ENCODE data around the gene APOBEC3B. TPM values are rescaled to one million over a fixed set of nuclear protein-coding genes. Genes with fewer than 3 reads are reported as not detected.
"Not testable (repeated sequence)": the region's sequence is repeated elsewhere in the genome, so short reads cannot be mapped to it uniquely, and the experiment has no call there.

The APOBEC3B gene
- total RNA-seq, 1 experiment from 2014 or later = 11.3 TPM

DNA sequence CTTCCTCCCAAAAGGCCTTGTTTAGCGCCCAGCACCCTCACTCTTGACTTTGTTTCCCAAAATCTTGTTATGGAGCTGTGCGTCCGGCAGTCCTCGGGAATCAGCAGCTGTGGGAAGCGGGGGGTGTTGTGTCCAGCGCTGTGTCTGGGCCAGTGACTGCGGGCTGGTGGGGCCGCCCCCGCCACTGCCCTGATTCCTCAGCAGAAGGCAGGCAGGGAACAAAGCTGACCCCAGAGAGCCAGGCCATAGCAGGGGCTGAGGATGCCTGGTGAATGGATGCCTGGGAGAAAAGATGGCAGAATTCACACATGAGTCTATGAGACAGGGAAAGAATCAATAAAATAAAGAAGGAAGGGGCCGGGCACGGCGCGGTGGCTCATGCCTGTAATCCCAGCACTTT is 34.4 kb downstream of the APOBEC3B start:
- Histone ChIP-seq H3K27me3 (ENCODE audit: low read length) (no peaks in the 10 kb centered on the region), H3K4me3 (ENCODE audit: low read length) (peak overlapping the region; percentile 35; the same call in 1 of the 2 replicates), H3F3A (ENCODE audit: low read length, unreplicated experiment) (no peaks in the 10 kb centered on the region), H3K9me3 (ENCODE audit: low read length) (no peaks in the 10 kb centered on the region), H3K36me3 (ENCODE audit: low read depth, low read length) (0 out of 2 replicates have a peak, but pooled peaks cover 5% of the 10 kb centered on the region), H3K9ac (ENCODE audit: low read length) (no peak overlapping the region), H4K20me1 (ENCODE audit: low read length) (no peaks in the 10 kb centered on the region), H3K27ac (ENCODE audit: low read length) (no peak overlapping the region), H3K79me2 (ENCODE audit: low read length) (peaks cover 32% of the 10 kb centered on the region), H3K4me2 (ENCODE audit: low read length) (peak overlapping the region; percentile 60), H2AFZ (ENCODE audit: low read length) (no peak overlapping the region), H3K4me1 (ENCODE audit: insufficient read depth, low read length) (peaks cover 7% of the 10 kb centered on the region; the same call in 1 of the 2 replicates), H3K9me2 (replicated peaks; ENCODE audit: low read length) (no peaks in the 10 kb centered on the region)
- ATAC-seq = no peak
- no peak for TF ChIP-seq EZH2phosphoT487 (IDR thresholded peaks at IDR 0.05; ENCODE audit: borderline replicate concordance, low read length)
- no peak for TF ChIP-seq EZH2 (IDR thresholded peaks at IDR 0.05; ENCODE audit: low read length, unreplicated experiment)
- TF ChIP-seq CTCF (conservative IDR thresholded peaks at IDR 0.05; ENCODE audit: low read depth, low read length) = no peak
- intact Hi-C loops (cut with micrococcal nuclease) = no loop called here
- CTCF ChIA-PET = no interaction called here
- BruUV-seq (replicated peaks) = no TSS peak
- POLR2A ChIA-PET (ENCODE audit: unreplicated experiment) = no interaction called here
- DNase-seq = no peak

GRCh38 chr22:39017596-39018365 is 35.6 kb downstream of the APOBEC3B start:
- Histone ChIP-seq H3K4me3 (ENCODE audit: low read length) (0 out of 2 replicates have a peak overlapping the region, but pooled peaks have one; percentile 12), H4K20me1 (ENCODE audit: low read length) (no peaks in the 10 kb centered on the region), H3K9me2 (replicated peaks; ENCODE audit: low read length) (no peaks in the 10 kb centered on the region), H2AFZ (ENCODE audit: low read length) (no peak overlapping the region), H3K27ac (ENCODE audit: low read length) (no peak overlapping the region), H3K9ac (ENCODE audit: low read length) (no peak overlapping the region), H3K4me2 (ENCODE audit: low read length) (peak overlapping the region; percentile 34; the same call in 1 of the 2 replicates), H3K9me3 (ENCODE audit: low read length) (no peaks in the 10 kb centered on the region), H3K27me3 (ENCODE audit: low read length) (no peaks in the 10 kb centered on the region), H3K4me1 (ENCODE audit: insufficient read depth, low read length) (peaks cover 7% of the 10 kb centered on the region; the same call in 1 of the 2 replicates), H3K79me2 (ENCODE audit: low read length) (peaks cover 32% of the 10 kb centered on the region), H3F3A (ENCODE audit: low read length, unreplicated experiment) (no peaks in the 10 kb centered on the region), H3K36me3 (ENCODE audit: low read depth, low read length) (0 out of 2 replicates have a peak, but pooled peaks cover 5% of the 10 kb centered on the region)
- ATAC-seq (no peak), DNase-seq (no peak)
- BruUV-seq (replicated peaks) = no TSS peak
- intact Hi-C loops (cut with micrococcal nuclease) = no loop called here
- TF ChIP-seq CTCF (conservative IDR thresholded peaks at IDR 0.05; ENCODE audit: low read depth, low read length) (no peak), EZH2phosphoT487 (IDR thresholded peaks at IDR 0.05; ENCODE audit: borderline replicate concordance, low read length) (no peak), EZH2 (IDR thresholded peaks at IDR 0.05; ENCODE audit: low read length, unreplicated experiment) (no peak)
- ChIA-PET CTCF (no interaction called here), POLR2A (ENCODE audit: unreplicated experiment) (no interaction called here)

DNA sequence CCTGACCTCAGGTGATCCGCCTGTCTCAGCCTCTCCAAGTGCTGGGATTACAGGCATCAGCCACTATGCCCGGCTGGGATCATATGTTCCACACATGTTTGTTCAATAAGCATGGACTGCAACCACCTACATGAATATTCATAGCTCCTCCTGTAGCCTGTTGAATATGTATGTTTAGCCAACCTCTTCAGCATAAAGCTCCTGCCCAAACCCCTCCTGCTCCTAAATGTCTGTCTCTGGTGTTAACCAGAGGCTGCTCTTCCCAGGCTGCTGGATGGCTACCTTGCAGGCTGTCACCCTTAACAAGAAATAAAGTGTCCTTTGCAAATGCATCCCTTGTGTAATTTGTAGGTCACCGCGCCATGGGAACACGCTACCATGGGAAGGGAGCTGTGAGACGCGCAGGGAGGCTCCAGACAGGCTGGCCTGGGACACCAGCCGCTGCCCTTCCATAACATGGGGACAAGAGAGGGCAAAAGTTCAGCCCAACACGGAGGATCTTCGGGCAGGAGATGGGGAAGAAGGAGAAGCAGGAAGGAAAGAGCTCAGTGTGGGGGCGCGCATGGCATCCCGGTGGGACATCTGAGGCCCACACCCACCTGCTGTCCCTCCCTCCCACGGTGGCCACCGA is 38.0 kb downstream of the APOBEC3B start:
- H3K27me3 ChIP-seq (ENCODE audit: low read length); H3K9ac ChIP-seq (ENCODE audit: low read length); H3F3A ChIP-seq (ENCODE audit: low read length, unreplicated experiment); H2AFZ ChIP-seq (ENCODE audit: low read length); CTCF ChIA-PET; H3K27ac ChIP-seq (ENCODE audit: low read length); intact Hi-C loops (cut with micrococcal nuclease); H3K9me3 ChIP-seq (ENCODE audit: low read length); H3K4me2 ChIP-seq (ENCODE audit: low read length); H3K4me3 ChIP-seq (ENCODE audit: low read length); H3K9me2 ChIP-seq (replicated peaks; ENCODE audit: low read length); POLR2A ChIA-PET (ENCODE audit: unreplicated experiment); H4K20me1 ChIP-seq (ENCODE audit: low read length); H3K4me1 ChIP-seq (ENCODE audit: insufficient read depth, low read length); H3K36me3 ChIP-seq (ENCODE audit: low read depth, low read length): not testable (repeated sequence)
- peaks cover 21% of the 10 kb centered on the region for H3K79me2 ChIP-seq (ENCODE audit: low read length)
- DNase-seq (peak; percentile 11), ATAC-seq (peak; percentile 33)
- TSS peak; percentile 18 for BruUV-seq (replicated peaks)

Measured in PC-3 (cell line).